Measurements from ENCODE around the gene SRRM3. TPM values are rescaled to one million over a fixed set of nuclear protein-coding genes. Genes with fewer than 3 reads are reported as not detected.
A peak's percentile ranks its signal among the peaks of the same experiment; 100 is the strongest.
"Not testable (repeated sequence)": the region's sequence is repeated elsewhere in the genome, so short reads cannot be mapped to it uniquely, and the experiment has no call there.

Gene SRRM3
- total RNA-seq, 1 donor from 2014 or later = 0.23 TPM

GRCh38 chr7:76281706-76282343, 80.1 kb downstream of the SRRM3 start:
- no peak for DNase-seq (ENCODE audit: low spot score)
- Mint-ChIP-seq H3K9me3 (no peaks in the 10 kb centered on the region), H3K4me3 (ENCODE audit: low read depth) (peak overlapping the region; percentile 68), H3K27me3 (ENCODE audit: low read depth) (peaks cover 60% of the 10 kb centered on the region), H3K27ac (no peak overlapping the region), H3K36me3 (ENCODE audit: low read depth) (no peaks in the 10 kb centered on the region), H3K4me1 (ENCODE audit: low read depth) (peaks cover 6% of the 10 kb centered on the region)
- intact Hi-C loops (cut with micrococcal nuclease) = no loop called here

- intact Hi-C loops (cut with micrococcal nuclease) = no loop called here
- H3K36me3 Mint-ChIP-seq (ENCODE audit: low read depth) = no peaks in the 10 kb centered on the region
- peak overlapping the region; percentile 68 for H3K4me3 Mint-ChIP-seq (ENCODE audit: low read depth)
- no peak for DNase-seq (ENCODE audit: low spot score)
- H3K27ac Mint-ChIP-seq = no peak overlapping the region
- peaks cover 6% of the 10 kb centered on the region for H3K4me1 Mint-ChIP-seq (ENCODE audit: low read depth)
- peaks cover 53% of the 10 kb centered on the region for H3K27me3 Mint-ChIP-seq (ENCODE audit: low read depth)
- H3K9me3 Mint-ChIP-seq = no peaks in the 10 kb centered on the region
Observed at GRCh38 chr7:76282344-76283253, 80.9 kb downstream of the SRRM3 start.

DNA sequence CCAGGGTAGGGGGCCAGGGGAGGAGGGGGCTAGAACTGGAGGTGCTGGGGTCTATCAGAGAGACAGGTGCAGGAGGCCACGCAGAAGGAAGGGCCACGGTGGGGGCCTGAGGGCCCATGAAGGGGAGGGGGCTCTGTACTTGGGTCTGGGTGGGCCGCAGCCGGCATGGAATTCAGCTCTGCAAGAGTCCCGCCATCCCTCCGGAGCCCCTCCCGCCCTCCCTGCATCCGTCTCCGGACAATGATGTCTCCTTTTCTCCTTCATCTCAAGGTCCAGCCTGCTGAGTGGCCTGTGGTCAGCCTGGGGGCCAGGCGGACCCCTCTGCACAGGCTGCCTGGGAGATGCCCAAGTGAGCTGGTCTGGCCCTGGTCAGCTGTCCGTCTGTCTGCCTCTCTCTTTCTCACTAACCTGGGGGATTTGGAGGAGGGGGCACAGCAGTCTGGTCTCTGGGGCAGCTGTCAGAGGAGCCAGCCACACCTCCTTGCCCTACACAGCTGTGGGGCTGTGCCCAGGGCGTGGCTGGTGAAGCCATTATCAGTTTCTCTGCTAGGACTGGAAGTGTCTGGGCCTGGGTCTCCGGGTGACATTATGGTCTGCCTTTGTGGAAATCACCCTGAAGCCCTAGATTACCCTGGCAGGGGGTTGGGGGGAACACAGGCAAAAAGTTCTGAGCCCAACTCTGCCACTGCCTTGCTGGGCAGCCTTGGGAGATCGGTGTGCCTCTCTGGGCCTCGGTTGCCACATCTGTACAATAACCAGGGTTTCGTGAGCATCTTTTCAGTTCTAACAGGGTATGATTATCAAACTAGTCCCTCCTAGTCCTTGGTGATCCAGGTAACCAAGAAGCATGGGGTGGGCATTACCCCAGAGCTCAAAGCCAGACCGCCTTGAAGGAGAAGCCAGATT, 81.8 kb downstream of the SRRM3 start:
- Mint-ChIP-seq H3K9me3 (no peaks in the 10 kb centered on the region), H3K36me3 (ENCODE audit: low read depth) (no peaks in the 10 kb centered on the region), H3K4me3 (ENCODE audit: low read depth) (peak overlapping the region; percentile 58), H3K27me3 (ENCODE audit: low read depth) (peaks cover 47% of the 10 kb centered on the region), H3K27ac (no peak overlapping the region), H3K4me1 (ENCODE audit: low read depth) (peaks cover 6% of the 10 kb centered on the region)
- DNase-seq (ENCODE audit: low spot score) = no peak
- intact Hi-C loops (cut with micrococcal nuclease) = no loop called here

DNA sequence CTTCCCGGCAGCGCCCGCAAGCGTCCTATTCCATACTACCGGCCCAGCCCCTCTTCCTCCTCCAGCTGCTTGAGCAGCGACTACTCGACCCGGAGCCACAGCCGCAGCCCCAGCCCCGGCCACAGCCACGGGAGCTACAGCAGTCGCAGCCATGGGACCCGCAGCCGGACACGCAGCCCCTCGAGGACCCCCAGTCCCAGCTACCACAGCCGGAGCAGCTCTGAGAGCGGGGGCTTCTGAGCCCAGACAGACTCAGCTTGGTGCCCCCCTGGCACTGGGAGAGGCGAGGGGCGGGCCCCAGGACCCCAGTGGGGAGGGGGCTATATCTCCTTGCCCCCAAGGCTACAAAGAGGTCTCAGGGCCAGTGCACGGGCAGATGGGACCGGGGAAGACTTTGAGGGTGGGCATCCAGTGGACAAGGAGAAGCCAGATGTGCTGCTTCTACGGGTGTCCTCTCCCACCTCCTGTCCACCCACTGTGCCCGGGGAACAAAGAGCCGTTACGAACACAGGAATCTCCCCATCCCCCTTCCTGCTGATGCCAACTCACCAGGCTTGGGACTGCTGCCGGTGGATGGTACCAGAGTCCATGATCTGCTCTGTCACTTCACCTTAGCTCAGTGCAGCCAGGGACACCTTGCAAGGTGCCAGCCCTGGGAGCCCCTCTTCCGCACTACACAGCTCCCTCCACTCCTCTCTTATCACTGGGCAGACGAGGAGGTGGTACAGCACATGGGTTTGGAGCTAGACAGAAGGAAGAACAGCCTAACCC, 84.1 kb downstream of the SRRM3 start:
- Mint-ChIP-seq H3K27me3 (ENCODE audit: low read depth) (peaks cover 30% of the 10 kb centered on the region), H3K36me3 (ENCODE audit: low read depth) (no peaks in the 10 kb centered on the region), H3K9me3 (no peaks in the 10 kb centered on the region), H3K27ac (no peak overlapping the region), H3K4me1 (ENCODE audit: low read depth) (peaks cover 7% of the 10 kb centered on the region), H3K4me3 (ENCODE audit: low read depth) (no peak overlapping the region)
- intact Hi-C loops (cut with micrococcal nuclease) = no loop called here
- no peak for DNase-seq (ENCODE audit: low spot score)

DNA sequence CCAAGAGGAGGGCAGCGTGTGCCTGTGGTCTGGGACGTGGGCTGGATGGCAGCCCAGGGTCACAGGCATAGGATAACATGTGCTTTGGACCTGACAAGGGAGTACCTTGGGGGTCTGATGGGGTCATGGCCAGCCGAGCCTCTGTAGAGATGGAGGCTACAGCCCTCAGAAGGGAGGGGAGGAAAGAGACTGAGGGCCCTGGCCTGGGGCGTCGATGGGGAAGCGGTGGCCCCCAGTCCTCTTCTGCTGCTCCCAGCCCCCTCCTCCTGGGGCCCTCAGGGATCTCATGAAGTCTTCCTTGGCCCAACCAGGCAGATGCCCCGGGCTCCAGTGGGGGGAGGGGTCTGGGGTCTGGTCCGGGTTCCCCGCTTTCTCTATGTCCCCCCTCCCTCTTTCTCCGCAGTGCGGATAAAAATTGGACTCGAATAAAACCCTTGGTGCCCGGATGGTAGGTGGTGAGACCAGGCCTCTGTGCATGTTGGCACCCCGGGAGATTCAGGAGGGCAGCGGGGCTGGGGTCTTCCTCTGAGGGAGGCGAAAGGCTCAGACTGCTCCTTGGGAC, 85.2 kb downstream of the SRRM3 start:
- no peak overlapping the region for H3K4me3 Mint-ChIP-seq (ENCODE audit: low read depth)
- intact Hi-C loops (cut with micrococcal nuclease) = no loop called here
- H3K4me1 Mint-ChIP-seq (ENCODE audit: low read depth) = peaks cover 11% of the 10 kb centered on the region
- DNase-seq (ENCODE audit: low spot score) = no peak
- no peak overlapping the region for H3K27ac Mint-ChIP-seq
- peaks cover 25% of the 10 kb centered on the region for H3K27me3 Mint-ChIP-seq (ENCODE audit: low read depth)
- H3K9me3 Mint-ChIP-seq = no peaks in the 10 kb centered on the region
- H3K36me3 Mint-ChIP-seq (ENCODE audit: low read depth) = no peaks in the 10 kb centered on the region

DNA sequence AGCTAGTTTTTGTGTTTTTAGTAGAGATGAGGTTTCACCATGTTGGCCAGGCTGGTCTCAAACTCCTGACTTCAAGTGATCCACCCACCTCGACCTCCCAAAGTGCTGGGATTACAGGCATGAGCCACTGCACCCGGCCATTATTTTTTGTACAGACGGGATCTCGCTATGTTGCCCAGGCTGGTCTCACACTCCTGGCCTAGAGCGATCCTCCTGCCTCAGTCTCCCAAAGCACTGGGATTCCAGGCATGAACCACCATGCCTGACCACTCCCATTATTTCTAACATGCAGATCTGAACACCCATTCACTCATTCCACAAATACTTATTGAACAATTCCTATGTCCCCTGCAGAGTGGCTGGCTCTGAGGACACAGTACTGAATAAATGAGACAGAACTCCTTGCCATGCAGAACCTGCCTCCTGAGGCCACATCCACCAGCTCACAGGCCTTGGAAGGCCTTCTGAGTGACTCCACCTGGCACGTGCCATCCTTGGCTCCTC, 89.2 kb downstream of the SRRM3 start:
- H3K27ac Mint-ChIP-seq; H3K36me3 Mint-ChIP-seq (ENCODE audit: low read depth); H3K27me3 Mint-ChIP-seq (ENCODE audit: low read depth); H3K4me3 Mint-ChIP-seq (ENCODE audit: low read depth); H3K9me3 Mint-ChIP-seq; DNase-seq (ENCODE audit: low spot score): not testable (repeated sequence)
- H3K4me1 Mint-ChIP-seq (ENCODE audit: low read depth) = peaks cover 13% of the 10 kb centered on the region
- intact Hi-C loops (cut with micrococcal nuclease) = loop anchor here (1.0 to 5.0 kb wide), 4 partner anchors 23 to 114 kb away; no protein-coding TSS in a partner anchor

DNA sequence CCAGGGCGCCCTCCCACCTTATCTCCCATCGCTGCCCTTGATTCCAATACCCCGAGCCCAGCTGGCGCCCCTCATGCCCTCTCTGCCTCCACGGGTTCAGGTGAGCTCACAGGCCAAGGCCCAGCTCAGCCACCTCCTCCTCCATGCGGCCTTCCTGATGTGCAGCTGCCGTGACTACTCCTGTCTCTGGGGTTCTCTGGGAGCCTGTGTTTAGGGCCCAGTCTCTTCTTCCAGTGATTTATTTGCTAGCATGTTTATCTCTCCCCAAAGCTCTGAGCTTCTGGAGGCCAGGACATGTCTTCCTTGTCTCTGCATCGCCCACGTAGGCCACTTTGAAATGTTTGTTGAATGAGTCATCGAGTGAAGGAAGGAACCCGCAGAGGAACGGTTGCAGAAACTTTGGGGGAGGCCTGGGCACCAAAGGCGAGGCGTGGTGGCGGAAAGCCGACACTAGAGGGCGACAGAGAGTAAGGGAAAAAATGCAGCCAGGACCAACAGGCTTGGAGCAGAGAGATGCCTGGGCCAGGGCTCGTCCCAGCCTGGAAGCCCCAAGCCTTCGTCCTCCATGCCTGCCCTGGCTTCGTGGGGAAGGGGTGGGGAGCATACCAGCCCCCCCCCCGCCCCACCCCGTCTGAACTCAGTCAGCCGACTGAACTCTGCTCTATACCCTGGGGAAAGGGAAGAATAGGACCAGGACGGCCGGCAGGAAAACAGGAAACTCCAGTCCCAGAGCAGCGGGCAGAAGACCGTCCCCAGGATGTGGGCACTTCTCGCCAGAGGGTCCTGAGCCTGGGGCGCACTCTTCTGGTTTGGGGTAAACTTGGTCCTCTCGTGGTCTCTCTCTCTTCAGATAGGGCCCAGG, 89.9 kb downstream of the SRRM3 start:
- DNase-seq (ENCODE audit: low spot score) = peak; percentile 84
- Mint-ChIP-seq H3K27me3 (ENCODE audit: low read depth) (no peaks in the 10 kb centered on the region), H3K27ac (peak overlapping the region; percentile 78), H3K4me3 (ENCODE audit: low read depth) (peak overlapping the region; percentile 3), H3K9me3 (no peaks in the 10 kb centered on the region), H3K4me1 (ENCODE audit: low read depth) (peaks cover 13% of the 10 kb centered on the region), H3K36me3 (ENCODE audit: low read depth) (no peaks in the 10 kb centered on the region)
- intact Hi-C loops (cut with micrococcal nuclease) = loop anchor here (1.0 to 5.0 kb wide), 4 partner anchors 23 to 114 kb away; no protein-coding TSS in a partner anchor

DNA sequence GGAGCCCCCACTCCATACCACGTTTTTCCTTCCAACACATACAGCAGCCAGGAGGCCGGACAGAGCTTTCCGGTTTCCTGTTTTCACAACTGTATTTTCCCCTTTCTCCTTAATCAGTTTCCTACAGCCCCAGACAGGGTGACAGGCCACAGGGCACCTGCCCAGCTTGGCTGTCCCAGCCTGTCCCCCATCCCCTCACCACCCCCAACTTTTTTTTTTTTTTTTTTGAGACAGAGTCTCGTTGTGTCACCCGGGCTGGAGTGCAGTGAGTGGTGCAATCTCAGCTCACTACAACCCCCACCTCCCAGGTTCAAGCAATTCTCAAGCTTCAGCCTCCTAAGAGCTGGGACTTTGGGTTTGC, 90.5 kb downstream of the SRRM3 start:
- Mint-ChIP-seq H3K9me3 (no peaks in the 10 kb centered on the region), H3K27me3 (ENCODE audit: low read depth) (no peaks in the 10 kb centered on the region), H3K4me3 (ENCODE audit: low read depth) (no peak overlapping the region), H3K4me1 (ENCODE audit: low read depth) (peaks cover 13% of the 10 kb centered on the region), H3K27ac (no peak overlapping the region), H3K36me3 (ENCODE audit: low read depth) (no peaks in the 10 kb centered on the region)
- DNase-seq (ENCODE audit: low spot score) = no peak
- intact Hi-C loops (cut with micrococcal nuclease) = loop anchor here (5.0 kb wide), 1 partner anchor 115 kb away; no protein-coding TSS in a partner anchor

DNA sequence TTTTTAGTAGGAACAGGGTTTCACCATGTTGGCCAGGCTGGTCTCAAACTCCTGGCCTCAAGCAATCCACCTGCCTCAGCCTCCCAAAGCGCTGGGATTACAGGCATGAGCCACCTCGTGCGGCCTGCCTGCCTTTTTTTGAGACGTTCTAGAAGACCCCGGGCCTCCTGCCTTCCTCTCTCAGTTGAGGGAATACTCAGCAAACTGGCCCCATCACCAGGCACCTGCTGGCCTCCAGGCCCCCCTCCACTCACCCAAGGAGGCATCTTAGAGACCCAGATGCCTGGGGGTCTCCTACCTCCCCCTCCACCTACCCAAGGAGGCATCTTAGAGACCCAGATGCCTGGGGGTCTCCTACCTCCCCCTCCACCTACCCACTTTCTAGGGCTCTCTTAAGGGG, 91.2 kb downstream of the SRRM3 start:
- H3K27me3 Mint-ChIP-seq (ENCODE audit: low read depth); H3K27ac Mint-ChIP-seq; H3K36me3 Mint-ChIP-seq (ENCODE audit: low read depth); DNase-seq (ENCODE audit: low spot score); H3K9me3 Mint-ChIP-seq; H3K4me3 Mint-ChIP-seq (ENCODE audit: low read depth): not testable (repeated sequence)
- intact Hi-C loops (cut with micrococcal nuclease) = loop anchor here (5.0 kb wide), 1 partner anchor 116 kb away; no protein-coding TSS in a partner anchor
- peaks cover 13% of the 10 kb centered on the region for H3K4me1 Mint-ChIP-seq (ENCODE audit: low read depth)

- H3K4me3 Mint-ChIP-seq (ENCODE audit: low read depth) = no peak overlapping the region
Observed at GRCh38 chr7:76293407-76293901, 91.8 kb downstream of the SRRM3 start.

More at GRCh38 chr7:76293407-76293901, 91.8 kb downstream of the SRRM3 start:
- intact Hi-C loops (cut with micrococcal nuclease) = loop anchor here (5.0 kb wide), 1 partner anchor 116 kb away; no protein-coding TSS in a partner anchor
- peaks cover 13% of the 10 kb centered on the region for H3K4me1 Mint-ChIP-seq (ENCODE audit: low read depth)
- DNase-seq (ENCODE audit: low spot score) = no peak
- H3K27me3 Mint-ChIP-seq (ENCODE audit: low read depth) = no peaks in the 10 kb centered on the region
- H3K27ac Mint-ChIP-seq = no peak overlapping the region
- H3K9me3 Mint-ChIP-seq = no peaks in the 10 kb centered on the region
- H3K36me3 Mint-ChIP-seq (ENCODE audit: low read depth) = no peaks in the 10 kb centered on the region

Measured in activated T-helper 2 cell treated with anti-CD3 and anti-CD28 coated beads, Interferon-gamma antibody, Interleukin-2, Interleukin-4, amounts not matched to agents 10 μg/mL and 5 μg/mL and 100 μg/mL, durations not matched to agents 14 hours and 24 hours and 36 hours (primary cell).